GM10248 (cell line): ENCODE measurements around the gene AASDH.

Experiments used
- CTCF ChIA-PET: fragments of 300-600 bp; sonication (Branson Sonifier 250); formaldehyde crosslinking; extraction: SDS; loops from one replicate; lab custom pipeline; 2021; ENCODE audit warnings: antibody characterized with exemption; lab: Yijun Ruan, JAX
- POLR2A ChIA-PET: fragments of 350-650 bp; sonication (Branson Sonifier 250); formaldehyde crosslinking; extraction: SDS; loops from one replicate; lab custom pipeline; 2020; ENCODE audit warnings: antibody characterized with exemption; lab: Yijun Ruan, JAX
- DNase-seq: peaks from one replicate; pipeline ENCODE4 v3.0.0; 2012; ENCODE audit errors: extremely low spot score
- CTCF ChIP-seq: IDR thresholded peaks from 2 replicates; pipeline ENCODE4 v1.5.1; 2012; ENCODE audit warnings: mild to moderate bottlenecking, low read depth; ENCODE audit errors: extremely low read depth, missing control alignments, control extremely low read depth

The AASDH gene

GRCh38 chr4:56308384-56308783, 78.9 kb downstream of the AASDH start:
- TF ChIP-seq CTCF, result no peak
- ChIA-PET CTCF (interaction anchor here (1.6 kb wide), 1 partner anchor 360 kb away, joined by 4 read pairs; the partner anchor contains the start of gene CEP135), POLR2A (no interaction called here)
- no peak for DNase-seq

GRCh38 chr4:56307423-56307822, 79.9 kb downstream of the AASDH start:
- DNase-seq, result no peak
- ChIA-PET POLR2A (no interaction called here), CTCF (interaction anchor here (1.6 kb wide), 1 partner anchor 359 kb away, joined by 4 read pairs; the partner anchor contains the start of gene CEP135)
- TF ChIP-seq CTCF, result no peak

- DNase-seq, result no peak
- ChIA-PET POLR2A (no interaction called here), CTCF (no interaction called here)
- TF ChIP-seq CTCF, result no peak
Observed at GRCh38 chr4:56305390-56305789, 81.9 kb downstream of the AASDH start.

- DNase-seq, result no peak
- TF ChIP-seq CTCF, result no peak
- POLR2A ChIA-PET, result no interaction called here
- CTCF ChIA-PET, result no interaction called here
Observed at GRCh38 chr4:56303921-56304320, 83.4 kb downstream of the AASDH start.

- ChIA-PET POLR2A (no interaction called here), CTCF (no interaction called here)
- no peak for TF ChIP-seq CTCF
- no peak for DNase-seq
Observed at GRCh38 chr4:56302760-56303159, 84.5 kb downstream of the AASDH start.

- TF ChIP-seq CTCF, result no peak
- no peak for DNase-seq
- POLR2A ChIA-PET, result no interaction called here
- CTCF ChIA-PET, result no interaction called here
Observed at GRCh38 chr4:56301997-56302496, 85.2 kb downstream of the AASDH start.
